HG02623 (cell line): ENCODE measurements around the gene CRYBG2.
"Not testable (repeated sequence)": the region's sequence is repeated elsewhere in the genome, so short reads cannot be mapped to it uniquely, and the experiment has no call there.

Experiments used
- ATAC-seq: cut with Tn5 transposase; IDR thresholded peaks from one replicate; pipeline ENCODE4 v1.9.1; 2021; ENCODE audit warnings: moderate library complexity; ENCODE audit not compliant: unreplicated experiment

CRYBG2 gene

GRCh38 chr1:26296340-26297056 is 57.4 kb downstream of the CRYBG2 start:
- no peak for ATAC-seq

GRCh38 chr1:26295194-26296138 is 58.5 kb downstream of the CRYBG2 start:
- no peak for ATAC-seq

GRCh38 chr1:26293911-26294463 is 59.9 kb downstream of the CRYBG2 start:
- ATAC-seq = no peak

- not testable (repeated sequence) for ATAC-seq
These were observed 61.2 kb downstream of the CRYBG2 start for GRCh38 chr1:26292735-26293134.

GRCh38 chr1:26291939-26292338 is 62.0 kb downstream of the CRYBG2 start:
- no peak for ATAC-seq

- no peak for ATAC-seq
These were observed 62.5 kb downstream of the CRYBG2 start for GRCh38 chr1:26291433-26291832.

- no peak for ATAC-seq
These were observed 63.1 kb downstream of the CRYBG2 start for GRCh38 chr1:26290882-26291261.

GRCh38 chr1:26290122-26290881 is 63.6 kb downstream of the CRYBG2 start:
- ATAC-seq = no peak

GRCh38 chr1:26289158-26290059 is 64.5 kb downstream of the CRYBG2 start:
- peak; percentile 39 for ATAC-seq

GRCh38 chr1:26288311-26288941 is 65.5 kb downstream of the CRYBG2 start:
- ATAC-seq = no peak

GRCh38 chr1:26287811-26288210 is 66.1 kb downstream of the CRYBG2 start:
- no peak for ATAC-seq

- ATAC-seq = no peak
These were observed 66.8 kb downstream of the CRYBG2 start for GRCh38 chr1:26287033-26287711.

- no peak for ATAC-seq
These were observed 67.9 kb downstream of the CRYBG2 start for GRCh38 chr1:26286064-26286416.

- no peak for ATAC-seq
These were observed 68.4 kb downstream of the CRYBG2 start for GRCh38 chr1:26285366-26286063.

- ATAC-seq = no peak
These were observed 69.2 kb downstream of the CRYBG2 start for GRCh38 chr1:26284597-26285347.

- no peak for ATAC-seq
These were observed 69.9 kb downstream of the CRYBG2 start for GRCh38 chr1:26283871-26284596.

GRCh38 chr1:26283279-26283853 is 70.6 kb downstream of the CRYBG2 start:
- ATAC-seq = no peak
